Epidermal melanocyte (primary cell): Measurements from ENCODE around the gene PRKAG1.

Source experiments
- DNase-seq: peaks from one replicate; pipeline ENCODE4 v3.0.0; 2011; ENCODE audit warnings: low spot score; ENCODE audit not compliant: insufficient read length

PRKAG1 gene

DNA sequence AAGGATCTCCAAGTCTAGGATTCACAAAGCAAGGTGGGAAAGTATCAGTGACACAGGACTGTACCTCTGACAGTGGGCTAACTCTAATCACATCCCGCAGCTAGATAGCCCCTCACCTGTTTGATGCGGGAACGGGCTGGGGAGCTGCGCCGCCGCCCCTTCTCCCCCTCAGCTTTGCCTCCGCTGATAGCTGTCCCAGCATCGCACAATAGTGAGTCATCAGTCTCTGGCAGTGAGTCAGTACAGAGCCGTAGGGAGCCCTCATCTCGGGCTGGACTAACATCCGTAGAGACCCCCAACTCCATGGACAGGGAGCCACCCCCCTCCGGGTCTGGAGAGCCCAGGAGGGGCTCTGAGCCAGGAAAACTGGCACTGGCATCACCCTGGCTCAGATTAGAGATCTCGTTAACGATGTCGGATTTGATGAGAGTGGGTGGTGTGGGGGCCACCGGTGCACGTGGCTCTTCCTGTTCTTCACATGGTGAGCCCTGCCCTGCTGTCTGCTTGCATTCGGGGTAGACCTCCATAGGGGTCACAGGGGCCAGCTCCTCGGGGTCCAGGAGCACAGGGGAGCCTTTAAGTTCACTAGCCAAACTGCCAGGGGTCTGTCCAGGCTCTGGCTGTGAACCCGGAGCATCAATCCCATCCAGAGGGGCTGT lies 31.1 kb upstream of the PRKAG1 start:
- peak; percentile 14 for DNase-seq

GRCh38 chr12:49048953-49049352 lies 30.4 kb upstream of the PRKAG1 start:
- DNase-seq, result no peak

- DNase-seq, result no peak
Observed at GRCh38 chr12:49046129-49046895, 27.7 kb upstream of the PRKAG1 start.

- no peak for DNase-seq
Observed at GRCh38 chr12:49044660-49045059, 26.1 kb upstream of the PRKAG1 start.

- peak; percentile 74 for DNase-seq
Observed at GRCh38 chr12:49043856-49044258, 25.3 kb upstream of the PRKAG1 start.

DNA sequence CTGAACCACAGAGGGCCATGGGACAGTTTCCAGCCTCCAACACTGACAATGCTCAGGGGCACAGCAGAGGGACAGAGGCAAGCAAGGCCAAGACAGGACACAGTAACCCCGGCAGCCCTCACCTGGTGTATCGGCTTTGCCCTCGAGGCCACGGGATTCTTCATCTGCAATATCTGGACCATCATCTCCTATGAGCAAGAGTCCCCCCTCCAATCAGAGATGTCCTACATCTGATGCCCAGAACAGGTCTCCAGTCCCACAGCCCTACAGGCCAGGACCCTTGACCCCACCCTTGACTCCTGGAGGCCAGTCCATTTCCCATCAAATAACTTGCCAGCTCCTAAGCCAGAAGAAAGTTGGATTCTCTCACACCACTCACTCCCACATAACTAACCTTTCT lies 24.7 kb upstream of the PRKAG1 start:
- no peak for DNase-seq

GRCh38 chr12:49041881-49042484 lies 23.4 kb upstream of the PRKAG1 start:
- DNase-seq, result no peak

- DNase-seq, result no peak
Observed at GRCh38 chr12:49041036-49041880, 22.7 kb upstream of the PRKAG1 start.

DNA sequence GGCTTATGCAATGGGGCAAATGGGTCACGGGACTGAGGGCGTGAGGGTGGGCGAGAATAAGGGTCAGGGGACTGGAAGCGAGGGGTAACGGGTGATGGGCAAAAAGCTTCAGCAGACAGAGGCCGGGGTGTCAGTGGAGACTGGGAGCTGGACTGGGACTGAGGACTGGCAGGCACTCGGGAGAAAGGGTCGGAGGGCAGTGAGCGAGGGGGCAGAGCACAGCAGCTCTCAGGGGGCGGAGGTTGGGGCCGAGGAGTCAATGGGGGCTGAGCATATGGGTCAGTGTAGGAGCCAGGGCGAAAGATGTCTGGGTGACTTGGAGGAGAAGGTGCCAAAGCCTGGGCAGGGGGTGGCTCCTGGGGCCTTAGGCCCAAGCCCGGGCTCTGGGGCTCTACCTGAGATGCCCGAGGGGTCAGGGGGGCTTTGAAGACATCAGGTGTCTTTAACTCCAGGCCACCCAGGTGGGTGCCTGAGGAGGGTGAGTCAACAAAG lies 21.8 kb upstream of the PRKAG1 start:
- DNase-seq, result no peak

DNA sequence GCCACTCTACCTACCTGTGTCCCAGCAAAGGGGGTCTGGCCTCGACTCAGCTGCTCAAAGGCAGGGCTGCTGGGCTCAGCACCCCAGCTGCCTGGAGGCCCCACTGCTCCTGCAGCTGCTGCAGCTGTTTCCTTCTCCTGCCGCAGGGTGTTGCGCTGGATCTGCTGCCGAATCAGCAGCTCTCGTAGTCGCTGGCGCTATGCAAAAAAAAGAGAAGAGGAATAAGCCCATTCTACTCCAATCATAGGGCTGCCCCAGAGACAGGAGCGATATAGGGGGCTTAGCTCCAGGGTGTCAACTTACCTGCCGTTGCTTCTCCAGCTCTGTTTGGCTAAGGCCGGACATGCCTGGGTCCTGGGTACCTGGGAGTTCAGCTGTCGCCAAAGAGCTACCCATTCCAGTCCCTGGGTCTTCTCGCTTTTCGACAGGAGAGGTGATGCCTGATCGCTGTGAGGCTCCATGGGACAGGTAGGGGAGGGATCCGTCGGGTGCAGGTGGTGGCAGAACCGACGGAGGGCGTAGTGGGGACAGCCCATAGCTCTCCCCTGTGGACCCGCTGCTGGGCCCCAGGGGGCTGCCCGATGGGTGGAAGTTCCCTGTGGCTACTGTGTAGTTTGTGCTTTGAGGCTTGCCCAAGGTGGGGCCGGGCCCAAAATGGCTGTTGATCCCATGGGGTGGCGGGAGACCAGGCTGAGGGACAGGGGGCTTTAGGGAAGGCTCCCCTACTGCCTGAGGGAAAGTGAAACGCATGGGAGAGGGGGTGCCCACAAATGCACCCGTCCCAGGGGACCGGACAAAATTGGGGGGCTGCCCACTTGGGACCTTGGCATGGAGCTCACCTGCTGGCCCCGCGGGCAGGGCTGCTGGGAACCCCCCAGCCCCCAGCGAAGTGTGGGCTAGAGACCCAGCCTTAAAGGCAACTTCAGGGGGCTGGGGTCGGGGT lies 21.1 kb upstream of the PRKAG1 start:
- DNase-seq, result no peak

GRCh38 chr12:49038291-49038955 lies 19.8 kb upstream of the PRKAG1 start:
- no peak for DNase-seq

- DNase-seq, result no peak
Observed at GRCh38 chr12:49037947-49038237, 19.3 kb upstream of the PRKAG1 start.

DNA sequence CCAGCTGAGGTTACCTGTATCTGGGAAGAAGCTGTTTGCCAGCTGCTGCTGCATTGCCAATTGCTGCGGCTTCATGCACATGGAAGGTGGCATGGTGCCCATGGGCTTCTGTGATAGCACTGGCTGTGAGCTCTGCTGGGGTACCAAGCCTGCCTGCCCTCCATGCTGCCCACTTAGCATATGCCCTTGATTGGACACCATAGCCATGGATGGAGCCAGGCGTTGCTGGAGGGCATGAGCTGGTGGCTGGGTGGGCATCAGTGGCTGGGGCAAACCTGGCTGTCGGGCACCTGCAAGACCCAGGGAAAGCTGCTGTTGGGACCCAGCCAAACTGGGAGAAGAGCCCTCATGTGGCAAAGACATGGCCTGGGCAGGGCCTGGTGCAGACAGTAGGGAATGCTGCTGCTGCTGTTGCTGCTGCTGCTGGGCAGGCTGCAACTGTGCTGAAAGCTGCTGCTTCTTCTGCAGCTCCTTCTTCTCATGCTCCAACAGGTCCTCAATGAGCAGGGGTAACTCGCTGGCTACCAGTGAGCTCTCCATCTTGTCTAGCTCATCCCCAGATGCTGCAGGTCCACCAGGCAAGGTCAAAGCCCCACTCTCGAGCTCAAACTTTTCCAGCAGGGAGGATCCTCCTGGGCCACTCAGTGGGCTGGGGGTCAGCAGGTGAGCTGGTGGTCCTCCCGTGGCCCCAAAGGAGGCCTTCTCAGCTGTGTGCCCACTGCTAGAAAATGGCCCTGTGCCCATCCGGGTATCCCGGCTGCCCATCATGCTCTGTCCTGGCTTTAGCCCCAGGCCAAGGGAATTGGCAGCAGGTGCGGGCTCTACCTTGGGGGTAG lies 18.8 kb upstream of the PRKAG1 start:
- DNase-seq, result no peak

- DNase-seq, result no peak
Observed at GRCh38 chr12:49036029-49036428, 17.5 kb upstream of the PRKAG1 start.

GRCh38 chr12:49034286-49034622 lies 15.7 kb upstream of the PRKAG1 start:
- no peak for DNase-seq

DNA sequence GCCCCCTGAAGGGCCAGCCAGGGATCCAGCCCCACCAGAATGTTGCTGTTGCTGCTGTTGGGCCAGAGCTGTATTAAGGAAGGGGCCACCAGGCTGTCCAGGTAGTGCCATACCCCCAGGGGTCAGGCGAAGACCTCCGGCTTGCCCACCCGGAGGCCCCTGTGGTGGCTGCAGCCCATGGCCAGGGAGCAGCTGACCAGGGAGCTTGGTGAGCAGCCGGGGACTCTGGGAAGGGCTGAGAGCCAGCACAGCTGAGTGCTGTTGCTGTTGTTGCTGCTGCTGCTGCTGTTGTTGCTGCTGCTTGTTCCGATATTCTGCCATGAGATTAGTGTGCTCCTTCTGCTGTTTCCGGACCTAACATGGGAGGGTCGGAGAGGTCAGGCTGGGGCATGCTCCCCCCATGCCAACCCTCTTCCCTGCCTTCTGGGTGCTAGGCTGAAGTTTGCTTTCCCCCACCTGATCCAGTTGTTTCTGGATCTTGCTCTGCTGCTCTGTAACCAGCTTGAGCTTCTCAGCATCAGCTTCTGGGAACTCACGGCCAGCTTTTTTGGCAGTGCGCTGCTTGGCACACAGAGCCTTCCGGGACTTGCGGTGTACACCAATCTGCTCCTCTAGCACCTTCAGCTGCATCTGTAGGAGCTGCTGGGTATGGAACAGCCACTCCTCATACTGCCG lies 15.2 kb upstream of the PRKAG1 start:
- DNase-seq, result no peak

GRCh38 chr12:49032679-49033447 lies 14.3 kb upstream of the PRKAG1 start:
- DNase-seq, result no peak

GRCh38 chr12:49032276-49032675 lies 13.7 kb upstream of the PRKAG1 start:
- no peak for DNase-seq
